Endodermal cell (in vitro differentiated cells): ENCODE data around the gene COL9A3. TPM values are rescaled to one million over a fixed set of nuclear protein-coding genes. Genes with fewer than 3 reads are reported as not detected.

Experiments used
- DNase-seq: peaks from one replicate; pipeline ENCODE4 v3.0.0-alpha.2; 2017
- H3K27ac ChIP-seq: 2 replicates; pipeline ENCODE4 v1.5.1; 2013; ENCODE audit warnings: mild to moderate bottlenecking, low read depth, low read length, moderate library complexity
- H3K27me3 ChIP-seq: 2 replicates; pipeline ENCODE4 v1.6.1; 2013; ENCODE audit warnings: mild to moderate bottlenecking, low read length, moderate library complexity; ENCODE audit not compliant: insufficient read depth, control insufficient read depth, poor library complexity, severe bottlenecking
- H3K36me3 ChIP-seq: 2 replicates; pipeline ENCODE4 v1.7.0; 2013; ENCODE audit warnings: mild to moderate bottlenecking, low read length, moderate library complexity; ENCODE audit not compliant: control insufficient read depth, insufficient read depth
- H3K4me1 ChIP-seq: one replicate; pipeline ENCODE4 v1.7.0; 2013; ENCODE audit warnings: low read length; ENCODE audit not compliant: control insufficient read depth, insufficient read depth
- H3K4me3 ChIP-seq: 2 replicates; pipeline ENCODE4 v1.5.1; 2013; ENCODE audit warnings: mild to moderate bottlenecking, low read length, moderate library complexity
- H3K9ac ChIP-seq: 2 replicates; pipeline ENCODE4 v1.6.1; 2013; ENCODE audit warnings: mild to moderate bottlenecking, low read length, moderate library complexity; ENCODE audit not compliant: poor library complexity, severe bottlenecking; ENCODE audit errors: extremely low read depth
- H3K9me3 ChIP-seq: 2 replicates; pipeline ENCODE4 v1.6.1; 2013; ENCODE audit warnings: mild to moderate bottlenecking, low read length, moderate library complexity; ENCODE audit not compliant: control insufficient read depth
- H3K27ac Mint-ChIP-seq: 2 replicates; pipeline ENCODE4 v1.8.0; 2020; ENCODE audit warnings: mixed read lengths
- H3K27me3 Mint-ChIP-seq: 2 replicates; pipeline ENCODE4 v1.8.0; 2021; ENCODE audit warnings: mild to moderate bottlenecking, mixed read lengths; ENCODE audit not compliant: insufficient read depth
- H3K36me3 Mint-ChIP-seq: 2 replicates; pipeline ENCODE4 v1.8.0; 2020; ENCODE audit warnings: low read depth, mixed read lengths
- H3K4me1 Mint-ChIP-seq: 2 replicates; pipeline ENCODE4 v1.8.0; 2020; ENCODE audit warnings: mixed read lengths
- H3K4me3 Mint-ChIP-seq: 2 replicates; pipeline ENCODE4 v1.8.0; 2020; ENCODE audit warnings: mild to moderate bottlenecking, moderate library complexity, mixed read lengths
- H3K9me3 Mint-ChIP-seq: 2 replicates; pipeline ENCODE4 v1.8.0; 2020; ENCODE audit warnings: mild to moderate bottlenecking, mixed read lengths
- WGBS, 2 experiments: methylation state at CpG; one replicate each; pipeline versions ENCODE4 v1.1.5 to v1.1.7; 2013; ENCODE audit warnings: missing lambda C conversion rate in 2 of 2, mixed read lengths in 1 of 2; ENCODE audit not compliant: insufficient coverage in 1 of 2, insufficient read length in 1 of 2; 5-methylcytosine and 5-hydroxymethylcytosine counted together
- total RNA-seq, 2 donors: library from RNA; stranded (reverse); fragmentation: NEBNext Ultra II Directional in 1 of 2; extraction: Animal tissue kit (Norgen Biotek cat#: 25700) in 1 of 2; gene quantifications; 2 replicates in 1 of 2; 3 replicates in 1 of 2; pipeline ENCODE4 v1.2.1, GENCODE V29; 2021
- TF ChIP-seq, protein P1 (sequence below): fragments of 200-600 bp; sonication (generic); conservative IDR thresholded peaks from 2 replicates; pipeline ENCODE4 v1.5.0; 2021; ENCODE audit warnings: antibody characterized with exemption, mild to moderate bottlenecking

COL9A3 gene
- total RNA-seq, 2 donors from 2014 or later: 48.9 to 133 TPM

DNA sequence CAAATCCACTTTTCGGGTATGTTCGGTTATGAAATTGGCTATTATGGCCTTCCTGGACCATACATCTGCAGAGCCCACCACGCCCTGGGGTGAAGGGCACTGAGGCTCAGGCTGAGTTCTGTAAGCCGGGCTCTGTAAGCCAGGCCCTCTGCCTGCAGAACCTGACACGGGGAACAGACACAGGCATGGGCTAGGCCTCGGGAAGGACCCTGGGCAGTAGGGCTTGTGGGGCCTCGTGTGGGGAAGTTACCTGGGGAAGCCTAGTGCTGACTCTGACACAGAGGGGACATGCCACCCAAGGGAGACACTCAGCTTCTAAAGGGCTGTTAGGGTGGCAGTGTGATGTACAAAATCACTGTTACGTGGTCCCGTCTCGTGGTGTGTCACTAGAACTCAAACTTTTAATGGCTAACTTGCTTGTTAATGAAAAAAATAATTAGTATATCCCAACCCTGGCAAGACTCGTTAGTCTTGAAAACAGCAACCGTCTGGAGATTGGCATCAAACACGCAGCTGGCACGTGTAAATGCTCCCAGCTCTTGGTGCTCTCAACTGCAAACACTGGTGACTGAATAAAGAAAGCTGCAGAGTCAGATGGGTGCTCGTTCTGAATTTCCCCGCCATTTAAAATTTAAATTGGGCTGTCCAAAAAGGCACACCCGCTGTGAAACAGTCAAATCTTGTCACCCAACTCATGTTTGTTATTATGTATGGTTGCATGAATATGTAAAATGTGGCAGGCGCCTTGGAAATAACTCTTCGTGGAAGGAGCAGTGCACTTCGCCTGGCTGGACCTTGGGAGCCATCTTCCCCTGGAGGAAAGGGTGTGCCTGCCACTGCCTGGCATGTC is 68.4 kb downstream of the COL9A3 start:
- Histone ChIP-seq H3K4me3 (no peak overlapping the region), H3K36me3 (peaks cover 51% of the 10 kb centered on the region), H3K27ac (peak overlapping the region; percentile 1), H3K4me1 (no peaks in the 10 kb centered on the region), H3K9ac (no peak overlapping the region), H3K9me3 (no peaks in the 10 kb centered on the region), H3K27me3 (no peaks in the 10 kb centered on the region)
- H3K9me3 Mint-ChIP-seq: no peaks in the 10 kb centered on the region
- no peak for DNase-seq
- H3K27me3 Mint-ChIP-seq: no peaks in the 10 kb centered on the region
- WGBS, 2 experiments: 91 to 94% methylated on average over 16 to 20 of the region's 20 CpGs
- peaks cover 52% of the 10 kb centered on the region for H3K36me3 Mint-ChIP-seq
- H3K4me1 Mint-ChIP-seq: no peaks in the 10 kb centered on the region
- TF ChIP-seq, protein P1, sequence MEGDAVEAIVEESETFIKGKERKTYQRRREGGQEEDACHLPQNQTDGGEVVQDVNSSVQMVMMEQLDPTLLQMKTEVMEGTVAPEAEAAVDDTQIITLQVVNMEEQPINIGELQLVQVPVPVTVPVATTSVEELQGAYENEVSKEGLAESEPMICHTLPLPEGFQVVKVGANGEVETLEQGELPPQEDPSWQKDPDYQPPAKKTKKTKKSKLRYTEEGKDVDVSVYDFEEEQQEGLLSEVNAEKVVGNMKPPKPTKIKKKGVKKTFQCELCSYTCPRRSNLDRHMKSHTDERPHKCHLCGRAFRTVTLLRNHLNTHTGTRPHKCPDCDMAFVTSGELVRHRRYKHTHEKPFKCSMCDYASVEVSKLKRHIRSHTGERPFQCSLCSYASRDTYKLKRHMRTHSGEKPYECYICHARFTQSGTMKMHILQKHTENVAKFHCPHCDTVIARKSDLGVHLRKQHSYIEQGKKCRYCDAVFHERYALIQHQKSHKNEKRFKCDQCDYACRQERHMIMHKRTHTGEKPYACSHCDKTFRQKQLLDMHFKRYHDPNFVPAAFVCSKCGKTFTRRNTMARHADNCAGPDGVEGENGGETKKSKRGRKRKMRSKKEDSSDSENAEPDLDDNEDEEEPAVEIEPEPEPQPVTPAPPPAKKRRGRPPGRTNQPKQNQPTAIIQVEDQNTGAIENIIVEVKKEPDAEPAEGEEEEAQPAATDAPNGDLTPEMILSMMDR: no peak
- peak overlapping the region; percentile 70 for H3K27ac Mint-ChIP-seq
- H3K4me3 Mint-ChIP-seq: no peak overlapping the region

DNA sequence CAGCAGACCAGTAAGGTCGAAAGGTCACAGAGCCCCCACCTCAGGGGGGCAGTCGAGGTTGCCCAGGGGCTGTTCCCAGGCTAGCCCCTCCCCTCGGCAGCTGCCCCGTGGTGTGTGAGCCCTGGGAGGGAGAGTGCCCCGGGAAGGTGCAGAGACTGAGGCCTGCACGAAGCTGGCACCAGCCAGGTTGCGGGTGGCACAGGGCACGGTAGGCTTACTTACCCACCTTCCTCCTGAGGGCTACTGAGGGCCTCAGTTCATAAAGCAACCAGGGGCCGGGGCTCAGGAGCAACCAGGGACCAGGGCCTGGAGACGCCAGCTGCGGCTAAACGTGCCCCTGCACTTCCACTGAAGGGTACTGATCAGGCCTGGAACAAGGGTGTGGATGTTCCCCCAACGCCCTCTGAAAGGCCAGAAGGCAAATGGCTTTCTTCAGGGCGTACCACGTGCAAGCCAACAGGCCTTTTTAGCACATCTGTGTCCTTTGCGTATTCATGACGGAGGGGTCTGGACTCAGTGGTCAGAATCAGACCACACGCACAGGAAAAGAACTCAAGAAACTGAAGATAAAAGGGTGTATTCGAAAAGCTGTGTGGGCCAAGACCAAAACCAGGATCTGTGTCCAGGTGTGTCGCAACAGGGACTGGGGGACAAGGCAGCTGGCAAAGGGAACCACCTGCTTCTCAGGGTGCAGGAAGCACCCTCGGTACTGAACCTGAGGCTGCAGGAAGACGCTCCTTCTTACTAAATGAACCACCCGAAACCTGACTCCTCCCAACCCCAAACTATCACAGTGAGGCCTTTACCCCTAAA is 69.3 kb downstream of the COL9A3 start:
- DNase-seq: no peak
- WGBS, 2 experiments: 93 to 97% methylated on average over 17 to 23 of the region's 23 CpGs
- H3K4me1 Mint-ChIP-seq: no peaks in the 10 kb centered on the region
- Histone ChIP-seq H3K9me3 (no peaks in the 10 kb centered on the region), H3K4me1 (no peaks in the 10 kb centered on the region), H3K36me3 (peaks cover 59% of the 10 kb centered on the region), H3K27me3 (no peaks in the 10 kb centered on the region), H3K9ac (no peak overlapping the region), H3K27ac (no peak overlapping the region), H3K4me3 (no peak overlapping the region)
- no peak overlapping the region for H3K4me3 Mint-ChIP-seq
- peaks cover 60% of the 10 kb centered on the region for H3K36me3 Mint-ChIP-seq
- no peaks in the 10 kb centered on the region for H3K27me3 Mint-ChIP-seq
- H3K9me3 Mint-ChIP-seq: no peaks in the 10 kb centered on the region
- H3K27ac Mint-ChIP-seq: peak overlapping the region; percentile 41
- TF ChIP-seq, protein P1: no peak

DNA sequence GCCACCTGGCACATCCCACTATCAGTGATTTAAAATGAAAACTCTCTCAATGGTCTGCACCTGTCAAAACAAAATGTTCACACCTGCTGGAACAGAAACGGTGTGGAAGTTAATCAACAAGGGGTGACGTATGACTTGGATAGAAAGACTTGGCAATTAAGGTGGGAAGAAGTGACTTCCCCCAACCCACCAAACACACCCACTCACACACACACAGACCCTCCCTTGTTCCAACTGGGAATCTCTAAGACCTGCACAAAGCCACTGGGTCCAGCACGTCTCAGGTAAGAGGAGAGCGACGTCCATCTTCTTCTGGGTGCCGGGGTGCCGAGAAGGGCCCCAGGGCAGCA is 69.8 kb downstream of the COL9A3 start:
- WGBS, 2 experiments: 95% methylated on average over 6 of the region's 7 CpGs; no CpG with 5 or more reads in 1 of the 2 experiments
- Histone ChIP-seq H3K9ac (no peak overlapping the region), H3K27me3 (no peaks in the 10 kb centered on the region), H3K9me3 (no peaks in the 10 kb centered on the region), H3K4me3 (no peak overlapping the region), H3K4me1 (no peaks in the 10 kb centered on the region), H3K27ac (no peak overlapping the region), H3K36me3 (peaks cover 65% of the 10 kb centered on the region)
- H3K4me3 Mint-ChIP-seq: no peak overlapping the region
- TF ChIP-seq, protein P1: no peak
- no peak for DNase-seq
- H3K27me3 Mint-ChIP-seq: no peaks in the 10 kb centered on the region
- H3K4me1 Mint-ChIP-seq: no peaks in the 10 kb centered on the region
- peaks cover 61% of the 10 kb centered on the region for H3K36me3 Mint-ChIP-seq
- peak overlapping the region; percentile 41 for H3K27ac Mint-ChIP-seq
- no peaks in the 10 kb centered on the region for H3K9me3 Mint-ChIP-seq
